Measurements from ENCODE around the gene PPIE. TPM values are rescaled to one million over a fixed set of nuclear protein-coding genes. Genes with fewer than 3 reads are reported as not detected.

PPIE gene
- total RNA-seq, 4 donors from 2014 or later, result 30.3 to 42.0 (median 37.9) TPM

DNA sequence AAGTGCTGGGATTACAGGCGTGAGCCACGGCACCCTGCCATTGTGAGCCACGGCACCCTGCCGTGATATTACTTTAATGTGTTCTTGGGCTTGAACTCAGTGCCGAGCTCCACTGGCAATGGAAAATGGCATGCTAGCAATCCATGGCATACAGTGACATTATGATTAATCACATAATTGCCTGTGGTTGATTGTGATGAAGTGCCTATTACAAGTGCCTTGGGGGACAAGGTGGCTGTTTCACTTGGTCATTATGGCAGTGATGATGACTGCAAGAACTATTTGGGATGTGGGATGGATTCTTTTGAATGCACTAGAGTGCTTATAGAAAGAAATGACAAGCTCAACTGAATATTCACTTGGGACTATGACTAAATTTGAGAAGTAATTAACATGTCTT is 25.1 kb upstream of the PPIE start:
- intact Hi-C loops (cut with DNase I), result no loop called here
- Histone ChIP-seq H3K9me3 (no peaks in the 10 kb centered on the region), H3K27ac (replicated peaks in 1 of 4) (no peak overlapping the region), H3K36me3 (no peaks in the 10 kb centered on the region), H3K4me1 (no peaks in the 10 kb centered on the region), H3K27me3 (peaks cover 0 to 67% (median 0%) of the 10 kb centered on the region in 4 donors), H3K4me3 (no peak overlapping the region)
- no peak for DNase-seq (ENCODE audit: extremely low spot score)
- 96% methylated on average over 5 of the region's 5 CpGs for WGBS
- TF ChIP-seq, protein P1, sequence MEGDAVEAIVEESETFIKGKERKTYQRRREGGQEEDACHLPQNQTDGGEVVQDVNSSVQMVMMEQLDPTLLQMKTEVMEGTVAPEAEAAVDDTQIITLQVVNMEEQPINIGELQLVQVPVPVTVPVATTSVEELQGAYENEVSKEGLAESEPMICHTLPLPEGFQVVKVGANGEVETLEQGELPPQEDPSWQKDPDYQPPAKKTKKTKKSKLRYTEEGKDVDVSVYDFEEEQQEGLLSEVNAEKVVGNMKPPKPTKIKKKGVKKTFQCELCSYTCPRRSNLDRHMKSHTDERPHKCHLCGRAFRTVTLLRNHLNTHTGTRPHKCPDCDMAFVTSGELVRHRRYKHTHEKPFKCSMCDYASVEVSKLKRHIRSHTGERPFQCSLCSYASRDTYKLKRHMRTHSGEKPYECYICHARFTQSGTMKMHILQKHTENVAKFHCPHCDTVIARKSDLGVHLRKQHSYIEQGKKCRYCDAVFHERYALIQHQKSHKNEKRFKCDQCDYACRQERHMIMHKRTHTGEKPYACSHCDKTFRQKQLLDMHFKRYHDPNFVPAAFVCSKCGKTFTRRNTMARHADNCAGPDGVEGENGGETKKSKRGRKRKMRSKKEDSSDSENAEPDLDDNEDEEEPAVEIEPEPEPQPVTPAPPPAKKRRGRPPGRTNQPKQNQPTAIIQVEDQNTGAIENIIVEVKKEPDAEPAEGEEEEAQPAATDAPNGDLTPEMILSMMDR (IDR thresholded peaks at IDR 0.05), result no peak
- TF ChIP-seq EP300 (IDR thresholded peaks at IDR 0.05) (no peak), POLR2A (IDR thresholded peaks at IDR 0.05; ENCODE audit: low read depth) (no peak), POLR2AphosphoS5 (IDR thresholded peaks at IDR 0.05) (no peak)

DNA sequence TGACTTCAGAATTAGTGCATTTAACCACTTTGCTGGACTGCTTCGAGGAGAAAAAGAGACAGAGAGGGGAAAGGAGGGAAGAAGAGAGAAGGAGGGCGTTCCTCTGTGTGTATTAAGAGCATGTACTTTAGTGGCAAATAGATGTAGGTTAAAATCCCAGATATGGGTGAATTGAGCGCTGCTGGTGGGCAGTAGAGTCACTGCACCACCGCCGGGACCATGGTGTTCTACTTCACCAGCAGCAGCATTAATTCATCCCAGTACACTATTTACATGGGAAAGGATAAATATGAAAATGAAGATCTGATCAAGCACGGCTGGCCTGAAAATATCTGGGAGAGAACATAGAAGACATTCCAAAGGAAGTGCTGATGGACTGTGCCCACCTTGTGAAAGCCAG is 20.9 kb upstream of the PPIE start:
- Histone ChIP-seq H3K36me3 (no peaks in the 10 kb centered on the region), H3K4me1 (peaks cover 0 to 3% (median 0%) of the 10 kb centered on the region in 4 donors), H3K27ac (replicated peaks in 1 of 4) (no peak overlapping the region), H3K27me3 (peaks cover 0 to 37% (median 0%) of the 10 kb centered on the region in 4 donors), H3K4me3 (no peak overlapping the region), H3K9me3 (no peaks in the 10 kb centered on the region)
- TF ChIP-seq POLR2AphosphoS5 (IDR thresholded peaks at IDR 0.05) (no peak), EP300 (IDR thresholded peaks at IDR 0.05) (no peak), POLR2A (IDR thresholded peaks at IDR 0.05; ENCODE audit: low read depth) (no peak)
- TF ChIP-seq, protein P1 (IDR thresholded peaks at IDR 0.05), result no peak
- 69% methylated on average over 6 of the region's 6 CpGs for WGBS
- no peak for DNase-seq (ENCODE audit: extremely low spot score)
- intact Hi-C loops (cut with DNase I), result loop anchor here (2.0 kb wide), 1 partner anchor 111 kb away; no protein-coding TSS in a partner anchor

DNA sequence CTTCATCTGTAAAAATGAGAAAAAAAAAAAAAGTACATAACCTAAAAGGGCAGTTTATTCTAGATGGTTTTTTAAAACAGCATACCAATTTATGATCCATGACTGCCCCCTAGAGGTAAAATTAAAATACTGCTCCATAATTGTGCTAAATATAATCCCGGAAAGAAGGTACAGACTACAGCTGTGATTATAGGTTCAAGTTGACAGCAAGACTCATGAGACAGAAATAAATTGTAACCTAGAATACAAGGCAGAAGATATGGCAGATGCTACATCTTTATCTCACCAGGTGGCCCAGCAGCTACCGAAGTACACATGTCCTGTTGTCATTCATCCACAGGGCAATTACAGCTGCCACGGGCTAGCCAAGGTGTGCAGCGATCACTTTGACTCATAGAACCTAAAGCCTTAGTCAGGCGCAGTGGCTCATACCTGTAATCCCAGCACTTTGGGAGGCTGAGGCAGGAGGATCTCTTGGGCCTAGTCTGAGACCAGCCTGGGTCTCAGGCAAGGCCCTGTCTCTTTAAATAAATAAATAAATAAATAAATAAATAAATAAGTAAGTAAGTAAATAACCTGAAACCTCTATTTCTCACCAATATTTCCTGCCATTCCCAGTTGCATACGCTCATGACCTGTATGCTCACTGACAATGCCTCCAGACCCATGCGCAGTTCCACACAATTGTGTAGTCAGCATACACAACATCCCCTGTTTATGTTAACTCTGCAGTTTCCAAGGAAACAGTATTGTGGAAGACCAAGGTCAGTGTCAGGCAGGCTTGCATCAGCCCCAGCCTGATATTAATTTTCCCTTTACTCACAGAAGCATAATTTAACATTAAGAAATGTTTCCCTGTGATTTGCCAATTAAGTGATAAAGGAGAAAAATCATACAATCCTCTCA is 18.3 kb upstream of the PPIE start:
- no peak for DNase-seq (ENCODE audit: extremely low spot score)
- 50% methylated on average over 7 of the region's 7 CpGs for WGBS
- peaks cover 0 to 3% (median 0%) of the 10 kb centered on the region in 4 donors for H3K4me1 ChIP-seq
- H3K27me3 ChIP-seq, result peaks cover 0 to 35% (median 0%) of the 10 kb centered on the region in 4 donors
- no peak overlapping the region for H3K27ac ChIP-seq (replicated peaks in 1 of 4)
- intact Hi-C loops (cut with DNase I), result loop anchor here (5.0 kb wide), 1 partner anchor 68 kb away; no protein-coding TSS in a partner anchor
- no peak overlapping the region for H3K4me3 ChIP-seq
- no peaks in the 10 kb centered on the region for H3K36me3 ChIP-seq
- TF ChIP-seq, protein P1 (IDR thresholded peaks at IDR 0.05), result peak; percentile 66 to 79 (median 76)
- no peak for TF ChIP-seq POLR2A (IDR thresholded peaks at IDR 0.05; ENCODE audit: low read depth)
- no peaks in the 10 kb centered on the region for H3K9me3 ChIP-seq

DNA sequence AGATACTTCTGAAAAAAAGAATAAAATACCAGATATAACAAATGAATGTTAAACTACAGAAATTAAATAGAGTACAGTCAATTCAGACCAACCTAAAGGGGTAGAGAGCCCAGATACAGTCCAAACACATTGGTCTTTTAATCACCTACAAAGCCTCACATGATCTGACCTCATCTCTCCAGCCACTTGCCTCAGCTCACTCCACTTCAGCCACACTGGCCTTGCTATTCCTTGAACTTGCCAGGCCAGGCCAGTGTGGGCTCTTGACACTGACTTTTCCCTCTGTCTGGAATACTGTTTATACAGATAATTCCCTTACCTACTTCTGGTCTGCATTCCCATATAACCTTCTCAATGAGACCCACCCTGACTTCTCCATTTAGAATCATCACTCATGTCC is 17.0 kb upstream of the PPIE start:
- H3K9me3 ChIP-seq, result no peaks in the 10 kb centered on the region
- H3K4me3 ChIP-seq, result no peak overlapping the region
- H3K27ac ChIP-seq (replicated peaks in 1 of 4), result no peak overlapping the region
- H3K27me3 ChIP-seq, result peaks cover 0 to 37% (median 0%) of the 10 kb centered on the region in 4 donors
- intact Hi-C loops (cut with DNase I), result loop anchor here (5.0 kb wide), 1 partner anchor 69 kb away; no protein-coding TSS in a partner anchor
- TF ChIP-seq, protein P1 (IDR thresholded peaks at IDR 0.05), result no peak
- TF ChIP-seq POLR2A (IDR thresholded peaks at IDR 0.05; ENCODE audit: low read depth) (no peak), EP300 (IDR thresholded peaks at IDR 0.05) (no peak), POLR2AphosphoS5 (IDR thresholded peaks at IDR 0.05) (no peak)
- DNase-seq (ENCODE audit: extremely low spot score), result peak; percentile 75
- no peaks in the 10 kb centered on the region for H3K36me3 ChIP-seq
- H3K4me1 ChIP-seq, result peaks cover 0 to 3% (median 0%) of the 10 kb centered on the region in 4 donors

Data from esophagus muscularis mucosa (tissue), 4 donors.